Astrocyte (in vitro differentiated cells and primary cell): Measurements from ENCODE around the gene NCSTN.

Experiments used
- CTCF ChIP-seq: IDR thresholded peaks from 2 replicates; pipeline ENCODE4 v1.5.1; 2011; ENCODE audit warnings: low read depth, mild to moderate bottlenecking, inconsistent platforms, low read length, moderate library complexity; ENCODE audit not compliant: insufficient read depth
- EZH2 ChIP-seq: IDR thresholded peaks from 2 replicates; pipeline ENCODE4 v1.6.1; 2012; ENCODE audit warnings: mild to moderate bottlenecking, low read length, inconsistent platforms; ENCODE audit not compliant: insufficient read depth

- TF ChIP-seq CTCF = no peak
- no peak for TF ChIP-seq EZH2
Measured at GRCh38 chr1:160402001-160402795, 59.0 kb downstream of the NCSTN start.
